Measurements from ENCODE around the gene RESP18. TPM values are rescaled to one million over a fixed set of nuclear protein-coding genes. Genes with fewer than 3 reads are reported as not detected.

Gene RESP18
- not detected for polyA plus RNA-seq (2013, experiment 1 of 2)
- polyA plus RNA-seq (2013, experiment 2 of 2): not detected

GRCh38 chr2:219332542-219332941 lies at the start of gene RESP18:
Gene RESP18, minus strand, starts transcription at chr2:219332744.
- Histone ChIP-seq H3K18ac (ENCODE audit: low read depth in 1 of 2, low read length in 2 of 2) (no peak within 1 kb of the TSS), H3K27ac (ENCODE audit: low read length, poor library complexity, severe bottlenecking) (no peak within 1 kb of the TSS), H4K91ac (ENCODE audit: low read length) (no peak within 1 kb of the TSS), H2BK15ac (ENCODE audit: low read depth, poor library complexity, severe bottlenecking) (no peak within 1 kb of the TSS), H3K9ac (ENCODE audit: low read length) (no peak within 1 kb of the TSS), H2AK5ac (ENCODE audit: low read length, severe bottlenecking) (no peak within 1 kb of the TSS), H3K9me3 (ENCODE audit: control insufficient read depth, low read length) (peaks cover 13% of the 10 kb centered on the region), H3K23ac (ENCODE audit: low read length in 2 of 2) (no peak within 1 kb of the TSS), H3K4me1 (ENCODE audit: control insufficient read depth, insufficient read depth, low read depth, low read length) (peaks cover 4% of the 10 kb centered on the region), H2BK120ac (ENCODE audit: low read depth, low read length) (no peak within 1 kb of the TSS), H3K27me3 (ENCODE audit: control insufficient read depth in 1 of 2, insufficient read depth in 1 of 2, low read length in 2 of 2) (peaks cover 78 to 82% of the 10 kb centered on the region in 2 experiments), H4K8ac (ENCODE audit: low read length) (no peak within 1 kb of the TSS), H2BK12ac (ENCODE audit: low read length in 2 of 2) (no peak within 1 kb of the TSS), H3K4ac (ENCODE audit: low read depth in 1 of 2, low read length in 2 of 2) (no peak within 1 kb of the TSS), H2BK5ac (ENCODE audit: low read depth, low read length, poor library complexity, severe bottlenecking) (no peak within 1 kb of the TSS), H3K4me2 (ENCODE audit: low read length, poor library complexity, severe bottlenecking) (no peak within 1 kb of the TSS), H3K14ac (ENCODE audit: low read length in 2 of 2) (no peak within 1 kb of the TSS), H3K79me1 (replicated peaks; ENCODE audit: low read length, poor library complexity, severe bottlenecking) (no peaks in the 10 kb centered on the region), H3K4me3 (ENCODE audit: insufficient read depth in 1 of 2, low read depth in 1 of 2, low read length in 2 of 2) (peak within 1 kb of the TSS in 1 of 2 experiments; percentile 13), H3K36me3 (ENCODE audit: control insufficient read depth in 1 of 2, insufficient read depth in 2 of 2, low read depth in 1 of 2, low read length in 2 of 2) (no peaks in the 10 kb centered on the region), H2AFZ (ENCODE audit: low read depth, low read length) (no peak within 1 kb of the TSS)
- DNase-seq: no peak
- 9% methylated on average over 22 of the region's 24 CpGs for WGBS

- no peak for DNase-seq
Measured at GRCh38 chr2:219381448-219381847, 48.9 kb upstream of the RESP18 start.

GRCh38 chr2:219380926-219381325 lies 48.4 kb upstream of the RESP18 start:
- no peak overlapping the region for H3K4ac ChIP-seq (ENCODE audit: low read depth in 1 of 2, low read length in 2 of 2)
- no peak overlapping the region for H3K4me2 ChIP-seq (ENCODE audit: low read length, poor library complexity, severe bottlenecking)
- no peak for DNase-seq
- H2BK5ac ChIP-seq (ENCODE audit: low read depth, low read length, poor library complexity, severe bottlenecking): no peak overlapping the region
- H3K27me3 ChIP-seq (ENCODE audit: control insufficient read depth in 1 of 2, insufficient read depth in 1 of 2, low read length in 2 of 2): no peaks in the 10 kb centered on the region
- H4K8ac ChIP-seq (ENCODE audit: low read length): no peak overlapping the region
- H3K9ac ChIP-seq (ENCODE audit: low read length): no peak overlapping the region
- H3K27ac ChIP-seq (ENCODE audit: low read length, poor library complexity, severe bottlenecking): no peak overlapping the region
- no peak overlapping the region for H3K14ac ChIP-seq (ENCODE audit: low read length in 2 of 2)
- no peak overlapping the region for H3K4me3 ChIP-seq (ENCODE audit: insufficient read depth in 1 of 2, low read depth in 1 of 2, low read length in 2 of 2)
- H4K91ac ChIP-seq (ENCODE audit: low read length): no peak overlapping the region
- no peak overlapping the region for H2BK12ac ChIP-seq (ENCODE audit: low read length in 2 of 2)
- peaks cover 5% of the 10 kb centered on the region for H3K79me1 ChIP-seq (replicated peaks; ENCODE audit: low read length, poor library complexity, severe bottlenecking)
- H2AFZ ChIP-seq (ENCODE audit: low read depth, low read length): no peak overlapping the region
- H2AK5ac ChIP-seq (ENCODE audit: low read length, severe bottlenecking): no peak overlapping the region
- no peaks in the 10 kb centered on the region for H3K9me3 ChIP-seq (ENCODE audit: control insufficient read depth, low read length)
- H2BK120ac ChIP-seq (ENCODE audit: low read depth, low read length): no peak overlapping the region
- peaks cover 6% of the 10 kb centered on the region for H3K4me1 ChIP-seq (ENCODE audit: control insufficient read depth, insufficient read depth, low read depth, low read length)
- no peak overlapping the region for H2BK15ac ChIP-seq (ENCODE audit: low read depth, poor library complexity, severe bottlenecking)
- no peak overlapping the region for H3K23ac ChIP-seq (ENCODE audit: low read length in 2 of 2)
- H3K36me3 ChIP-seq (ENCODE audit: control insufficient read depth in 1 of 2, insufficient read depth in 2 of 2, low read depth in 1 of 2, low read length in 2 of 2): peaks cover 53 to 86% of the 10 kb centered on the region in 2 experiments
- H3K18ac ChIP-seq (ENCODE audit: low read depth in 1 of 2, low read length in 2 of 2): no peak overlapping the region

More at GRCh38 chr2:219381448-219381847, 48.9 kb upstream of the RESP18 start:
- H3K27me3 ChIP-seq (ENCODE audit: control insufficient read depth in 1 of 2, insufficient read depth in 1 of 2, low read length in 2 of 2): no peaks in the 10 kb centered on the region
- H3K14ac ChIP-seq (ENCODE audit: low read length in 2 of 2): no peak overlapping the region
- H3K36me3 ChIP-seq (ENCODE audit: control insufficient read depth in 1 of 2, insufficient read depth in 2 of 2, low read depth in 1 of 2, low read length in 2 of 2): peaks cover 57 to 87% of the 10 kb centered on the region in 2 experiments
- 95% methylated on average over 9 of the region's 9 CpGs for WGBS
- no peak overlapping the region for H4K8ac ChIP-seq (ENCODE audit: low read length)
- no peak overlapping the region for H2AK5ac ChIP-seq (ENCODE audit: low read length, severe bottlenecking)
- no peak overlapping the region for H2BK15ac ChIP-seq (ENCODE audit: low read depth, poor library complexity, severe bottlenecking)
- H4K91ac ChIP-seq (ENCODE audit: low read length): no peak overlapping the region
- H2BK5ac ChIP-seq (ENCODE audit: low read depth, low read length, poor library complexity, severe bottlenecking): no peak overlapping the region
- H3K18ac ChIP-seq (ENCODE audit: low read depth in 1 of 2, low read length in 2 of 2): no peak overlapping the region
- no peak overlapping the region for H3K4me3 ChIP-seq (ENCODE audit: insufficient read depth in 1 of 2, low read depth in 1 of 2, low read length in 2 of 2)
- no peak overlapping the region for H3K23ac ChIP-seq (ENCODE audit: low read length in 2 of 2)
- no peak overlapping the region for H3K9ac ChIP-seq (ENCODE audit: low read length)
- H3K79me1 ChIP-seq (replicated peaks; ENCODE audit: low read length, poor library complexity, severe bottlenecking): peaks cover 8% of the 10 kb centered on the region
- no peak overlapping the region for H2BK120ac ChIP-seq (ENCODE audit: low read depth, low read length)
- no peak overlapping the region for H2BK12ac ChIP-seq (ENCODE audit: low read length in 2 of 2)
- no peak overlapping the region for H2AFZ ChIP-seq (ENCODE audit: low read depth, low read length)
- H3K9me3 ChIP-seq (ENCODE audit: control insufficient read depth, low read length): no peaks in the 10 kb centered on the region
- no peak overlapping the region for H3K27ac ChIP-seq (ENCODE audit: low read length, poor library complexity, severe bottlenecking)
- H3K4me1 ChIP-seq (ENCODE audit: control insufficient read depth, insufficient read depth, low read depth, low read length): peaks cover 6% of the 10 kb centered on the region
- no peak overlapping the region for H3K4me2 ChIP-seq (ENCODE audit: low read length, poor library complexity, severe bottlenecking)
- H3K4ac ChIP-seq (ENCODE audit: low read depth in 1 of 2, low read length in 2 of 2): no peak overlapping the region

- H2BK12ac ChIP-seq (ENCODE audit: low read length in 2 of 2): no peak overlapping the region
- no peak overlapping the region for H3K4me3 ChIP-seq (ENCODE audit: insufficient read depth in 1 of 2, low read depth in 1 of 2, low read length in 2 of 2)
- H3K27me3 ChIP-seq (ENCODE audit: control insufficient read depth in 1 of 2, insufficient read depth in 1 of 2, low read length in 2 of 2): no peaks in the 10 kb centered on the region
- H3K18ac ChIP-seq (ENCODE audit: low read depth in 1 of 2, low read length in 2 of 2): no peak overlapping the region
- H2BK120ac ChIP-seq (ENCODE audit: low read depth, low read length): no peak overlapping the region
- H3K27ac ChIP-seq (ENCODE audit: low read length, poor library complexity, severe bottlenecking): no peak overlapping the region
- no peak overlapping the region for H4K91ac ChIP-seq (ENCODE audit: low read length)
- H3K4me2 ChIP-seq (ENCODE audit: low read length, poor library complexity, severe bottlenecking): no peak overlapping the region
- H3K4me1 ChIP-seq (ENCODE audit: control insufficient read depth, insufficient read depth, low read depth, low read length): peaks cover 3% of the 10 kb centered on the region
- whole genome bisulfite sequencing: 92% methylated on average over 10 of the region's 13 CpGs
- peaks cover 2% of the 10 kb centered on the region for H3K79me1 ChIP-seq (replicated peaks; ENCODE audit: low read length, poor library complexity, severe bottlenecking)
- no peak overlapping the region for H2BK15ac ChIP-seq (ENCODE audit: low read depth, poor library complexity, severe bottlenecking)
- H2AFZ ChIP-seq (ENCODE audit: low read depth, low read length): no peak overlapping the region
- no peak overlapping the region for H2AK5ac ChIP-seq (ENCODE audit: low read length, severe bottlenecking)
- no peaks in the 10 kb centered on the region for H3K9me3 ChIP-seq (ENCODE audit: control insufficient read depth, low read length)
- DNase-seq: no peak
- H2BK5ac ChIP-seq (ENCODE audit: low read depth, low read length, poor library complexity, severe bottlenecking): no peak overlapping the region
- no peak overlapping the region for H3K4ac ChIP-seq (ENCODE audit: low read depth in 1 of 2, low read length in 2 of 2)
- peaks cover 47 to 83% of the 10 kb centered on the region in 2 experiments for H3K36me3 ChIP-seq (ENCODE audit: control insufficient read depth in 1 of 2, insufficient read depth in 2 of 2, low read depth in 1 of 2, low read length in 2 of 2)
- H4K8ac ChIP-seq (ENCODE audit: low read length): no peak overlapping the region
- no peak overlapping the region for H3K14ac ChIP-seq (ENCODE audit: low read length in 2 of 2)
- H3K23ac ChIP-seq (ENCODE audit: low read length in 2 of 2): no peak overlapping the region
- H3K9ac ChIP-seq (ENCODE audit: low read length): no peak overlapping the region
Measured at GRCh38 chr2:219378163-219378851, 45.8 kb upstream of the RESP18 start.

Measured in mesenchymal stem cell (in vitro differentiated cells and primary cell).